Activated CD4-positive, alpha-beta T cell treated with anti-CD3 and anti-CD28 coated beads, Interleukin-10, Interleukin-2, amounts not matched to agents 100 ng/mL and 50 ng/mL, durations not matched to agents 16 hours and 8 hours (primary cell): ENCODE measurements around the gene LMAN2L.

Experiments
- DNase-seq: peaks from one replicate; pipeline ENCODE4 v3.0.0-alpha.2; 2020

LMAN2L gene

GRCh38 chr2:96739633-96740428 is at the start of gene LMAN2L:
Gene LMAN2L, minus strand, starts transcription at chr2:96740064. Its CDS starts 24 bp downstream, at chr2:96740040.
- peak; percentile 99 for DNase-seq

- no peak for DNase-seq
These were observed 49.4 kb upstream of the LMAN2L start for GRCh38 chr2:96789245-96789617.

- no peak for DNase-seq
These were observed 48.8 kb upstream of the LMAN2L start for GRCh38 chr2:96788442-96789244.

- no peak for DNase-seq
These were observed 47.5 kb upstream of the LMAN2L start for GRCh38 chr2:96787411-96787810.

GRCh38 chr2:96783388-96783787 is 43.5 kb upstream of the LMAN2L start:
- no peak for DNase-seq

- DNase-seq: no peak
These were observed 35.3 kb upstream of the LMAN2L start for GRCh38 chr2:96775160-96775559.

GRCh38 chr2:96773922-96774321 is 34.1 kb upstream of the LMAN2L start:
- peak; percentile 49 for DNase-seq

GRCh38 chr2:96772903-96773671 is 33.2 kb upstream of the LMAN2L start:
- peak; percentile 41 for DNase-seq

- no peak for DNase-seq
These were observed 32.1 kb upstream of the LMAN2L start for GRCh38 chr2:96771796-96772618.

GRCh38 chr2:96770442-96771202 is 30.8 kb upstream of the LMAN2L start:
- no peak for DNase-seq

- DNase-seq: no peak
These were observed 29.9 kb upstream of the LMAN2L start for GRCh38 chr2:96769814-96770213.

- no peak for DNase-seq
These were observed 28.3 kb upstream of the LMAN2L start for GRCh38 chr2:96768083-96768561.

- DNase-seq: no peak
These were observed 27.4 kb upstream of the LMAN2L start for GRCh38 chr2:96767135-96767871.

- DNase-seq: no peak
These were observed 24.4 kb upstream of the LMAN2L start for GRCh38 chr2:96764253-96764637.

- no peak for DNase-seq
These were observed 23.8 kb upstream of the LMAN2L start for GRCh38 chr2:96763511-96764252.

GRCh38 chr2:96762529-96763311 is 22.9 kb upstream of the LMAN2L start:
- no peak for DNase-seq

GRCh38 chr2:96760986-96761832 is 21.3 kb upstream of the LMAN2L start:
- no peak for DNase-seq
